ENCODE results near the gene S100A5.
A peak's percentile ranks its signal among the peaks of the same experiment; 100 is the strongest.
"Not testable (repeated sequence)": the region's sequence is repeated elsewhere in the genome, so short reads cannot be mapped to it uniquely, and the experiment has no call there.

The S100A5 gene

GRCh38 chr1:153566414-153567371 is 26.0 kb upstream of the S100A5 start:
- DNase-seq = peak; percentile 99 to 100

DNA sequence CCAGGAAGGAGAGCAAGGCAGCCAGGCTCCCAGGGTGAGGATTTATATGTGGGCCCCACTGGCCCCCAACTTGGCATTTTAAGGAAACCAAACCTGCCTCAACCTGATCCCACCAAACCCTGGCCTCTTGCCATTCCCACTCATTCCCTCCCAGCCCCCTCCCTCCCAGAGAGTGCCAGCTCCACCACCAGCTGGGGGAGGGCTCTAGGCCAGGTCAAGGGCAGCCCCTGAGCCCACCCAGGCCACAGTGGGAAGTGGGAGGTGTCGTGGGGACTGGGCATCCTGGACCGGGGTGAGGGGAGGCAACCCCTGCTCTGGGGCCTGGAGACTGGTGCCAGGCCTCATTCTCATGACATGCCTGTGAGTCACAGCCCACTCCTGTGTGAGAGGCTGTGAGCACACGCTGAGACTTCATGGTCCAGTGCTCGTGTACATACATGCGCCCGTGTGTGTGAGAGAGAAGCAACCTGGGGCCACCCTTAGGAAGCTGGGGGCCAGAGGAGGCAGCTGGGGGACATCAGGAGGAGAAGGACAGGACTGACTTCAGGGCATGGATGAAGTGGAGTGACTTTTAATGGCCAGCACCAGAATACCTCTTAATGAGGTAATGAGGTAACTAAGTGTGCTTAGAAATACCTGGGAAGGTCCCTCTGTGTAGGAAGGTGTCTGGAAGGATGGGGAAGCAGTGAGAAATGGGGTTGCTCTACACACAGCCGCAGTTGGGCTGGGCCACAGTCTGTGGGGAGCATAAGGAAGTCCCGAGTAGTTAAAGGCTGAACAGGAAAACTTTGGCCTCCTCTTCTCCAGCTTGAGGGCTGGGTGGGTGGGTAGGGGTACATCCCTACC is 25.0 kb upstream of the S100A5 start, which contains the start of gene S100A2:
TSS of gene S100A2 (minus strand) at position 316 of the 846 bp plus-strand sequence. CDS start 1,967 bp downstream, outside the sequence.
- DNase-seq = peak; percentile 72 to 85

DNA sequence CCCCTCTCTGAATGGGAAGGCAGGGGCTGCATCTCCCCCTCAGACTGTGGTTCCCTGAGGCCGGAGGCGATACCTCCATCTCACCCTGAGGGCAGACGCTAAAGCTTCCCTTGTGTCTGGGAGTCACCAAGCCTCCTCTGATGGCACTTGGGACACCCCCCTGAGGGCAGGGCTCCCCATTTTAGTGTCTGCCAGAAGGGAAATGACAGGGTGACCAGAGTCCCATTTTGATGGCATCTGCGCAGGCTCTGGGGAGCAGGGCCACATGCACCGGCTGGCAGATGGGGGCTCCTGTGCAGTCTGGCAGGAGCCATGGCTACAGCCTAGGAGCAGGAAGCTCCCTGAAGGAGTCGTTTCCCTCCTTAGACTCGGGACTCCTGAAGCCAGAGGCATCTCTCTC is 23.3 kb upstream of the S100A5 start:
- no peak for DNase-seq

DNA sequence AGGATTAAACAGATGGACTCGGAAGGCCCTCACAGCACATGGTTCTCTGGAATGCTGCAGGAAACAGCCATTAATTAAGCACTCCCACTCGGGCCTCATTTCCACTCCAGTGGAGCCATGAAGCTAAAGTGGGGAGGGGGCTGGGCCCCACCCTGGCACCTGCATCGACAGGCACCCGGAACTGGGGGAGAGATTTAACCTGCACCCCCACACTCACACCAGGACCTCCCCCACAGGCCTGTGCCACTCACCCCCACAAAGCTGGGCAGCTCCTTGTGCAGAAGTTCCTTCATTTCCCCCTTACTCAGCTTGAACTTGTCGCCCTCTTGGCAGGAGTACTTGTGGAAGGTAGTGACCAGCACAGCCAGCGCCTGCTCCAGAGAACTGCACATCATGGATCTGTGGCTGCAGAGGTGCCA is 22.8 kb upstream of the S100A5 start:
- DNase-seq = no peak

DNA sequence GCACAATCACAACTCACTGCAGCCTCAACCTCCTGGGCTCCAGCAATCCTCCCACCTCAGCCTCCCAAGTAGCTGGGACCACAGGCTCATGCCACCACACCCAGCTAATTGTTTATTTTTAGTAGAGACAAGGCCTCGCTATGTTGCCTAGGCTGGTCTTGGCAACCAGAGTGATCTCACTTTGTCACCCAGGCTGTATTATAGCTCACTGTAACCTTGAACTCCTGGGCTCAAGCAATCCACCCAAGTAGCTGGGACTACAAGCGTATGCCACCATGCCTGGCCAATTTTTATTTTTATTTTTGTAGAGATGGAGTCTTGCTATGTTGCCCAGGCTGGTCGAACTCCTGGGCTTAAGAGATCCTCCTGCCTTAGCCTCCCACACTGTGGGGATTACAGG is 21.3 kb upstream of the S100A5 start:
- DNase-seq = not testable (repeated sequence)

DNA sequence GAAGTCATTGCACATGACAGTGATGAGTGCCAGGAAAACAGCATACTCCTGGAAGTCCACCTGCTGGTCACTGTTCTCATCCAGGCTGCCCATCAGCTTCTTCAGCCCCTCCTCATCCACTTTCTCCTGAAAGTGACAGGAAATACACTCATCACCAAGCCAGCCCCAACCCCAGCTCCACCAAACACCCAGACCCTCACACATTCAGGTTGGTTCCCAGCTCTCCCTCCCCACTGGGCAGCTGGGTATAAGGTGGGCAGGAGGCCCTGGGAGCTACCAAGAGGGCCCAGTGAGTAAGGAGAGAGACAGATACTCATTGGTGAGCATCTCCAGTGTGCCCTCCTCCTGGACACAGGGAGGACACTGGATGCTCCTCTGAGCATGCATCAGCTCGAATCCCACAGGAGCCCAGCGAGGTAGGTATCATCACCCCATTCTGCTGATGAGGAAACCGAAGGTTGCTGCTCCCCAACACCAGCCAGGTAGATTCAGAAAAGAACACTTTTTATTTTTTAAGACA is 20.8 kb upstream of the S100A5 start:
- no peak for DNase-seq

- no peak for DNase-seq
Observed at GRCh38 chr1:153560771-153561465, 20.2 kb upstream of the S100A5 start.

DNA sequence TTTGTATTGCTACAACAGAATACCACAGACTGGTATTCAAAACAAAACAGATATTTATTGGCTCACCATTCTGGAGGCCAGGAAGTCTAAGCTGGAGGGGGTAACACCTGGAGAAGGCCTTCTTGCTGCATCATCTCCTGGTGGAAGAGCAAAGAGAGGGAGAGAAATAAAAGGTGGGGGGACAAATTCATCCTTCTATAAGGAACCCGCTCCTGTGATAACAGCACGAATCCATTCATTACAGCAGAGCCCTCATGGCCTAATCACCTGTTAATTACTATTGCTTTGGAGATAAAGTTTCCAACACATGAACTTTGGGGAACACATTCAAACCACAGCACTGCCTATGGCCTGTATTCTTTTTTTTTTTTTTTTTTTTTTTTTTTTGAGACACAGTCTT is 19.5 kb upstream of the S100A5 start:
- DNase-seq = no peak

- DNase-seq = no peak
Observed at GRCh38 chr1:153557877-153558276, 17.1 kb upstream of the S100A5 start.

DNA sequence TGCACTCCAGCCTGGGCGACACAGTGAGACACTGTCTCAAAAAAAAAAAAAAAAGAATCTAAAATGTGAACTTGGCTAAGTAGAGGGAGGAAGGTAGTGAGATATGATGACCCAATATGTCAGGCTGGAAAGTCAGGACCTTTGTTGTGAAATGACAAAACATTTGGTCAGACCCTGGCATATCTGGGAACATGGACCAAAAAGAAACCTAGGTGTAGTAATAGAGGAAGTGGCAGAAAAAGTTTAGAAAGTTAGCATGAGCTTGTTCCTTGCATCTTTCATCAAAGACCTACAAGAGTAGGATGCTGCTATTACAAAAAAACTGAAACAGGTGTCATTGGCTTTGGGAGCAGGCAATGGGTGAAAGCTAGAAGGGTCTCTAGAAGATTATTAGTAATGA is 15.6 kb upstream of the S100A5 start:
- no peak for DNase-seq

GRCh38 chr1:153553830-153554541 is 13.3 kb upstream of the S100A5 start:
- no peak for DNase-seq

GRCh38 chr1:153553096-153553495 is 12.4 kb upstream of the S100A5 start:
- no peak for DNase-seq

- no peak for DNase-seq
Observed at GRCh38 chr1:153552335-153552734, 11.6 kb upstream of the S100A5 start.

DNA sequence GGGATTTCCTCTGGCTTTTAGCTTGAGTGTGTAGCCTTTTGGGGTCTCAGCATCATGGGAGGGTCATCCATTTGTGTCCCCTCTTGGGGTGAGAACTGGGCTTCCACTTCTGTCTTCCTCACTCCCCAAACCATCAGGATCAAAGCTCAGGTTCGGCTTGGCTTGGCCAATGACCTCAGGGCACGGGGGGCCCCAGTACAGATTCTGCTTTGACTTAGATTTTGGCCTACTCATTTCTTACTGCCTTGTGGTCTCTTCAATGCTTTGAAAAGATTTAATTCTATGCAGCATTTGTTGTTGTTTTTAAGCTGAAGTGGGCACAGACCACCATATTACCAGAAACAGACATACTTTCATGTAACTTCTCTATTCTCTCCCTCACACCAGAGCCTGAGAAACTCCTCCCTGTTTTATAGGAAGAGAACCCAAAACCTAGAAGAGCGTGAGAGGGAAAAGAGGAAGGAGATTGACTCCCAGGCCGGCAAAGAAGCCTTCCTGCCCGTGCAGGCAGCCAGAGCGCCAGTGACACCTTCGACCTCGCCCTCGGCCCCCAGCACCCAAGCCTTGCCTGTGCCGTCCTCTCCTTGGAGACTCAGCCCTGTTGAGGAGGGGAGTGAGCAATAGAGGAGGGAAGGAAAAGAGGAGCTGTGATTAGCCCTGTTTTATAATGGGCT is 10.2 kb upstream of the S100A5 start:
- DNase-seq = no peak

DNA sequence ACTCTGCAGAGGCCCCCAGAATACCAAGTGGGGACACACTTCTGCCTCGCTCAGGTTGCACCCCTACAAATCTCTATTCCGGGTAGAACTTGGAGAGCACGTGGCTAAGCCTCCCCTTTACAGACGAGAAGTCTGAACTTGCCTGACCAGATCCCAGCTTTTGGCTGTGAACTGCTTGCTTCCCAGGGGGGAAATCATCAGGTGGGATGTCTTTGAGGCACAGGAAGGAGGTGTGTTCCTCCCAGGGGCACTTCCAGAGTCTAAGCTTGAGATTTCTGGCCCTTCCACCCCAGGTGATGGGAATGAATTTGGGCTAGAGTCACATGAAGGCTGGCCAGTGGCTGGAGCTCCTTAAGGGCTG is 9.6 kb upstream of the S100A5 start:
- DNase-seq = no peak

GRCh38 chr1:153549741-153550397 is 9.1 kb upstream of the S100A5 start:
- no peak for DNase-seq

DNA sequence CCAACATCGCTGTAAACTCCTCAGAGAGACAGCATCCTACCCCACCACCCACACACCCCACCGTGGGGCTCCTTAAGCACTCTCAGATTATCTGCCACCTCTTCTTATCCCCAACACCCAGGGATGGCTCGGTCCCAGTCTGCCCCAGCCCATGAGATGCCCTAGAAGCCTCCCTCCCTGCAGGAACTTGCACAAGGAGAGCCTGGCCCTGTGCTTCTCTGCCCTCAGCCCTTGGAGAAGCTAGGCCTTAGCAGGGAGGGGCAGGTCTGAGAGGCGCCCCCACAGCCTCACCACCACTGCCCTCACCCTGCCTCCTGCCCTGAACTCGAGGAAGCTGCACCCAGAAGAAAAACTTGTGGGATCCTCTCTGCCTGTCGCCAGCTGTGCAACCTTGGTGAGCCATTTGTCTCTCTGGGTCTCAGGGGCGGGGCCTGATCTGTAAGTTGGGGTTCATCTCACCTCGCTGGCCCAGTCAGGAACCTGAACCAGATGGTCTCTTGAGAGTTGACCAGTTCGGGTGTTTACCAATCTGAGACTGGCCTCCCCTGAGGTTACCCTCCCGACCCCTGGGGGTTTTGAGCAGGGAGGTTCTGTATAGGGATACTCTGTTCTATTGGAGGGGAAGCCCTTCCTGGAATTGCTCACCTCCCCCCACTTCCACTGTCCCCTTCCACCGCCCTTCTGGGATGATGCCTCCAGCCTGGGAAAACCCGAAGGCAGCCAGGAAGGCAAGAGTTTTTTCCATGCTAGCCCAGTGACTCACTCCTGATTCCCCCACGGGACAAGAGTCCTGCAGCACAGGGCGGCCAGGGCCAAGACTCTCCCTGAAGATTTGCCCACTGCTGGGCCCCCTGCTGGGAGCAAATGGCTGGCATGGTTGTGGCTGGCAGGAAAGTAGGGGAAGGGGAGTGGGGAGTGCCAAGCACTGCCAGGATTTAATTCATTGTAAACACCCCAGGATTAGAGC is 8.3 kb upstream of the S100A5 start, which contains the start of gene S100A3:
TSS of gene S100A3 (minus strand) at position 537 of the 967 bp plus-strand sequence. CDS start 773 bp downstream, outside the sequence.
- no peak for DNase-seq

DNA sequence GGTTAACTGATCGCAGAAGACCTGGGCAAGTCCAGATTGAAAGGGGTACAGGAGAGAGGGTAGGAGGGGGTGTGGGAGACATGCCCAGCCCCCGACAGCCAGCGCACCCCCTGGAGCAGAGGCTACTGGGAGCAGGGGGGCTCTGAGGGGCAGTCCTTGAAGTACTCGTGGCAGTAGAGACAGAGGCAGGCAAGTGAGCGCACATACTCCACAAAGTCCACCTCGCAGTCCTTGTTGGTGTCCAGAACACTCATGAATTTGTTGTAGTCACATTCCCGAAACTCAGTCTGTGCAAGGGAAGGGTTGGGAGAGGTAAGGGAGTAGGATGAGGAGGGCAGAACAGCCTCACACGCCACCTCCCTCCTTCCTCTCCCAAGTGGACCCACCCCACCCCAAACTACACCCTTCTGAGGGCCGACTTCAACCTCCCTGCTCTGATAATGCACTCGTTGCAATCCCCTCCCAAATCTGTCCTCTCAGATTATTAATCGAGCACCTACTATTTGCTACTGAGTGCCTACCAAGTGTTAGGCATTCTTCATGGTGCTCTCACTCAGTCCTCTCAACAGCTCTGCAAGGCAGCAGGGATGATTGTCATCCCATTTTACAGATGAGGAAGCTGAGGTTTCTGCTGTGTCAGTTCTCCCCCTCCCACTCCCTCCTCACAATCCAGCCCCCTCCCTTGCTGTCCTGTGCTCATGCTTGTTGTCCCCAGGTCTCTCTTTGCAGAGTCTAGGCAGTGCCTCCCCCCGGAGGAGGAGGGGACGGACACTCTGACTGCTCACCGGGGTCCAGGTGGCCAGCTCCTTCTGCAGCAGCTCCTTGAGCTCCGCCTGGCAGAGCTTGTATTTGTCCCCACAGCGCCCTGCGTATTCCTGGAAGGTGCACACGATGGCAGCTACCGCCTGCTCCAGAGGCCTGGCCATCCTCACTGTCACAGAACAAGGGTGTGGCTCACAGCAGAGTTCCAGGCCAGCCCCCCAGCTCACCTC is 7.1 kb upstream of the S100A5 start:
- no peak for DNase-seq

Data from SHP77 (cell line).